GM23248 (cell line): ENCODE measurements around the gene CLCN7.

Experiments used
- EZH2 ChIP-seq: fragments of 200-600 bp; sonication (generic); IDR thresholded peaks from 2 replicates; pipeline ENCODE4 v1.6.1; 2018; ENCODE audit warnings: antibody characterized with exemption, mild to moderate bottlenecking; ENCODE audit not compliant: insufficient read depth, poor library complexity, severe bottlenecking
- EZH2phosphoT487 ChIP-seq: fragments of 200-600 bp; sonication (generic); IDR thresholded peaks from 2 replicates; pipeline ENCODE4 v1.6.1; 2018; ENCODE audit warnings: antibody characterized with exemption, moderate library complexity, mild to moderate bottlenecking, low read depth; ENCODE audit not compliant: insufficient read depth

DNA sequence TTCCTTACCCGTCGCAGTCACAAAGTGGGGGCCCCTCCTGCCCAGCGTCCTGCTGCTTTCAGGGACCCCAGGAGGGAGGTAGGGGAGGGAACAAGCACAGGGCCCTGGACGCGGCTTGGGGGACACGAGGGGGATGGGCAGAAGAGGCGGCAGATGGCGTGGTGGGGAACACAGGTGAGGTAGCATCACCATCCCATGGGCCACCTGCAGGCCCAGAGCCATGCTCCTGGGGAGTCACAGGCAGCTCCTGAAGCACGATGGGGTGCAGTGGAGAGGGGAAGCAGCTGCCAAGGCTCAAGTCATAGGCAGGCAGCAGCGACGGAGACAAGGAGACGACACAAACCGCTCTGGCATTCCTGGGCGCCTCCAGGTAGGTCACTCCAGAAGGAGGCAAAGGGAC lies 71.1 kb downstream of the CLCN7 start:
- no peak for TF ChIP-seq EZH2
- no peak for TF ChIP-seq EZH2phosphoT487
